SU-DHL-6 (cell line): ENCODE measurements around the gene EFL1.
"Not testable (repeated sequence)": the region's sequence is repeated elsewhere in the genome, so short reads cannot be mapped to it uniquely, and the experiment has no call there.

ENCODE experiments used
- H2AFZ ChIP-seq: fragments of 200-600 bp; sonication (generic); 2 replicates; pipeline ENCODE4 v1.6.1; 2014; ENCODE audit warnings: low read depth, mild to moderate bottlenecking, moderate library complexity, mixed read lengths, antibody characterized with exemption, low read length; ENCODE audit not compliant: severe bottlenecking
- H3F3A ChIP-seq: fragments of 200-600 bp; shearing (Covaris generic); 2 replicates; pipeline ENCODE4 v1.6.0; 2016; ENCODE audit warnings: antibody characterized with exemption, mild to moderate bottlenecking; ENCODE audit not compliant: insufficient read depth
- H3K27ac ChIP-seq: fragments of 200-600 bp; sonication (generic); 2 replicates; pipeline ENCODE4 v1.5.1; 2016; ENCODE audit warnings: low read depth, mild to moderate bottlenecking, low read length, moderate library complexity, mixed read lengths
- H3K27me3 ChIP-seq: fragments of 200-600 bp; sonication (generic), shearing (Covaris generic); 2 replicates; pipeline ENCODE4 v1.6.0; 2014; ENCODE audit warnings: mild to moderate bottlenecking, low read length
- H3K36me3 ChIP-seq: fragments of 200-600 bp; sonication (generic); 2 replicates; pipeline ENCODE4 v1.6.1; 2014; ENCODE audit warnings: mild to moderate bottlenecking, low read length, mixed read lengths
- H3K4me2 ChIP-seq: fragments of 300-600, 200-600 bp; shearing (Covaris generic), sonication (generic); 2 replicates; pipeline ENCODE4 v1.6.0; 2014; ENCODE audit warnings: low read length, low read depth, mild to moderate bottlenecking; ENCODE audit not compliant: poor library complexity, severe bottlenecking
- H3K4me3 ChIP-seq: fragments of 200-600 bp; sonication (generic); 2 replicates; pipeline ENCODE4 v1.5.1; 2014; ENCODE audit warnings: antibody characterized with exemption, low read length, mild to moderate bottlenecking, mixed read lengths; ENCODE audit not compliant: insufficient read depth, poor library complexity, severe bottlenecking
- H3K79me2 ChIP-seq: fragments of 200-600 bp; sonication (generic); 2 replicates; pipeline ENCODE4 v1.6.1; 2014; ENCODE audit warnings: mild to moderate bottlenecking, low read length, moderate library complexity; ENCODE audit not compliant: insufficient read depth
- H3K9ac ChIP-seq: fragments of 200-600 bp; sonication (generic); 2 replicates; pipeline ENCODE4 v1.7.0; 2014; ENCODE audit warnings: mild to moderate bottlenecking, low read length
- H3K9me2 ChIP-seq: fragments of 200-600 bp; sonication (generic); replicated peaks from 2 replicates; pipeline ENCODE4 v1.6.1; 2014; ENCODE audit warnings: low read length; ENCODE audit not compliant: insufficient read depth
- H3K9me3 ChIP-seq: fragments of 200-600 bp; sonication (generic); 2 replicates; pipeline ENCODE4 v1.6.1; 2014; ENCODE audit warnings: low read length, mixed read lengths; ENCODE audit not compliant: insufficient read depth
- H4K20me1 ChIP-seq: fragments of 200-600 bp; sonication (generic); 2 replicates; pipeline ENCODE4 v1.6.1; 2014; ENCODE audit warnings: low read depth, mild to moderate bottlenecking, antibody characterized with exemption, low read length, moderate library complexity, mixed read lengths
- CTCF ChIP-seq: fragments of 200-600 bp; sonication (generic); IDR thresholded peaks from one replicate; pipeline ENCODE4 v1.5.1; 2017; ENCODE audit warnings: antibody characterized with exemption, mild to moderate bottlenecking, low read length, moderate library complexity; ENCODE audit not compliant: insufficient read depth, poor library complexity, severe bottlenecking
- EZH2phosphoT487 ChIP-seq: fragments of 200-600 bp; sonication (generic), shearing (Covaris generic); conservative IDR thresholded peaks from 2 replicates; pipeline ENCODE4 v1.6.1; 2018; ENCODE audit warnings: mild to moderate bottlenecking, antibody characterized with exemption, low read length, moderate library complexity, mixed read lengths

The EFL1 gene

GRCh38 chr15:82197733-82198594 is 64.6 kb downstream of the EFL1 start:
- H3K27ac ChIP-seq = no peak overlapping the region
- H2AFZ ChIP-seq = no peak overlapping the region
- TF ChIP-seq CTCF (peak; percentile 62), EZH2phosphoT487 (no peak)
- H4K20me1 ChIP-seq = no peaks in the 10 kb centered on the region
- H3K4me2 ChIP-seq = no peak overlapping the region
- no peaks in the 10 kb centered on the region for H3K9me3 ChIP-seq
- H3K9me2 ChIP-seq = no peaks in the 10 kb centered on the region
- H3K9ac ChIP-seq = no peak overlapping the region
- no peak overlapping the region for H3K4me3 ChIP-seq
- no peaks in the 10 kb centered on the region for H3K27me3 ChIP-seq
- H3K36me3 ChIP-seq = no peaks in the 10 kb centered on the region
- no peaks in the 10 kb centered on the region for H3K79me2 ChIP-seq
- no peaks in the 10 kb centered on the region for H3F3A ChIP-seq

- Histone ChIP-seq H3K79me2 (no peaks in the 10 kb centered on the region), H3K4me2 (no peak overlapping the region), H3K9me2 (no peaks in the 10 kb centered on the region), H3K4me3 (no peak overlapping the region), H2AFZ (no peak overlapping the region), H3K27ac (no peak overlapping the region), H3K36me3 (no peaks in the 10 kb centered on the region), H4K20me1 (no peaks in the 10 kb centered on the region), H3F3A (no peaks in the 10 kb centered on the region), H3K9me3 (no peaks in the 10 kb centered on the region), H3K27me3 (no peaks in the 10 kb centered on the region), H3K9ac (no peak overlapping the region)
- TF ChIP-seq EZH2phosphoT487 (no peak), CTCF (no peak)
Measured at GRCh38 chr15:82196353-82196752, 66.2 kb downstream of the EFL1 start.

GRCh38 chr15:82195818-82196217 is 66.7 kb downstream of the EFL1 start:
- not testable (repeated sequence) for H3K36me3 ChIP-seq, H3K4me3 ChIP-seq

GRCh38 chr15:82194488-82194887 is 68.0 kb downstream of the EFL1 start:
- not testable (repeated sequence) for H3K4me2 ChIP-seq, H3K27ac ChIP-seq, H2AFZ ChIP-seq

More at GRCh38 chr15:82195818-82196217, 66.7 kb downstream of the EFL1 start:
- not testable (repeated sequence) for H3F3A ChIP-seq, H3K27me3 ChIP-seq, H3K27ac ChIP-seq, H2AFZ ChIP-seq, H3K9me3 ChIP-seq, H4K20me1 ChIP-seq, H3K79me2 ChIP-seq, H3K4me2 ChIP-seq, H3K9ac ChIP-seq, H3K9me2 ChIP-seq

GRCh38 chr15:82193435-82193834 is 69.1 kb downstream of the EFL1 start:
- H3K4me3 ChIP-seq, H3K9me2 ChIP-seq, H2AFZ ChIP-seq, H3K79me2 ChIP-seq, H3K27me3 ChIP-seq, H3K9ac ChIP-seq, H3K36me3 ChIP-seq, H3K9me3 ChIP-seq, H3K4me2 ChIP-seq, H3K27ac ChIP-seq, H3F3A ChIP-seq, H4K20me1 ChIP-seq: not testable (repeated sequence)

More at GRCh38 chr15:82194488-82194887, 68.0 kb downstream of the EFL1 start:
- H3K9me3 ChIP-seq, H4K20me1 ChIP-seq, H3K36me3 ChIP-seq, H3K9me2 ChIP-seq, H3K79me2 ChIP-seq, H3K4me3 ChIP-seq, H3K9ac ChIP-seq, H3K27me3 ChIP-seq, H3F3A ChIP-seq: not testable (repeated sequence)

- H3K9me3 ChIP-seq, H3K4me2 ChIP-seq, H2AFZ ChIP-seq, H3K36me3 ChIP-seq, H3K9me2 ChIP-seq, H3K9ac ChIP-seq, H3K79me2 ChIP-seq, H3K4me3 ChIP-seq, H3K27ac ChIP-seq, H3F3A ChIP-seq, H3K27me3 ChIP-seq, H4K20me1 ChIP-seq: not testable (repeated sequence)
Measured at GRCh38 chr15:82192394-82192793, 70.1 kb downstream of the EFL1 start.
